Hepatocyte (in vitro differentiated cells): Measurements from ENCODE around the gene ITGA8. TPM values are rescaled to one million over a fixed set of nuclear protein-coding genes. Genes with fewer than 3 reads are reported as not detected.
"Not testable (repeated sequence)": the region's sequence is repeated elsewhere in the genome, so short reads cannot be mapped to it uniquely, and the experiment has no call there.

ENCODE experiments used
- DNase-seq: peaks from one replicate; pipeline ENCODE4 v3.0.0-alpha.2; 2016; ENCODE audit warnings: low spot score
- H2AFZ ChIP-seq: fragments of 200-600 bp; sonication (generic); 2 replicates; pipeline ENCODE4 v1.6.0; 2016; ENCODE audit warnings: antibody characterized with exemption, mild to moderate bottlenecking
- H3K27ac ChIP-seq: fragments of 200-600 bp; sonication (generic); 2 replicates; pipeline ENCODE4 v1.5.1; 2016; ENCODE audit warnings: mild to moderate bottlenecking
- H3K27me3 ChIP-seq: fragments of 200-600 bp; sonication (generic); 2 replicates; pipeline ENCODE4 v1.6.1; 2016
- H3K36me3 ChIP-seq: fragments of 200-600 bp; sonication (generic); replicated peaks from 2 replicates; pipeline ENCODE4 v1.5.1; 2016; ENCODE audit warnings: low read depth; ENCODE audit not compliant: insufficient read depth
- H3K4me1 ChIP-seq: fragments of 200-600 bp; sonication (generic); 2 replicates; pipeline ENCODE4 v1.5.1; 2016; ENCODE audit warnings: mild to moderate bottlenecking, moderate library complexity; ENCODE audit not compliant: insufficient read depth
- H3K4me2 ChIP-seq: fragments of 200-600 bp; sonication (generic); 2 replicates; pipeline ENCODE4 v1.6.0; 2016
- H3K4me3 ChIP-seq: fragments of 200-600 bp; sonication (generic); 2 replicates; pipeline ENCODE4 v1.5.1; 2016; ENCODE audit warnings: mild to moderate bottlenecking
- H3K79me2 ChIP-seq: fragments of 200-600 bp; sonication (generic); 2 replicates; pipeline ENCODE4 v1.6.0; 2017; ENCODE audit warnings: mild to moderate bottlenecking
- H3K9me2 ChIP-seq: fragments of 200-600 bp; sonication (generic); replicated peaks from 2 replicates; pipeline ENCODE4 v1.6.0; 2017; ENCODE audit warnings: mild to moderate bottlenecking; ENCODE audit not compliant: insufficient read depth
- H3K9me3 ChIP-seq: fragments of 200-600 bp; sonication (generic); 2 replicates; pipeline ENCODE4 v1.5.1; 2016; ENCODE audit warnings: low read depth, mild to moderate bottlenecking
- H4K20me1 ChIP-seq: fragments of 200-600 bp; sonication (generic); 2 replicates; pipeline ENCODE4 v1.6.0; 2016; ENCODE audit warnings: mild to moderate bottlenecking; ENCODE audit not compliant: insufficient read depth, poor library complexity, severe bottlenecking
- CTCF ChIP-seq: fragments of 200-600 bp; sonication (generic); IDR thresholded peaks from 2 replicates; pipeline ENCODE4 v1.5.1; 2016; ENCODE audit warnings: antibody characterized with exemption, mild to moderate bottlenecking; ENCODE audit not compliant: poor library complexity
- EZH2 ChIP-seq: fragments of 200-600 bp; sonication (generic); IDR thresholded peaks from 2 replicates; pipeline ENCODE4 v1.6.1; 2016; ENCODE audit warnings: antibody characterized with exemption, mild to moderate bottlenecking, borderline replicate concordance
- EZH2phosphoT487 ChIP-seq: fragments of 200-600 bp; sonication (generic); IDR thresholded peaks from one replicate; pipeline ENCODE4 v1.6.1; 2018; ENCODE audit warnings: antibody characterized with exemption, mild to moderate bottlenecking, low read depth, moderate library complexity; ENCODE audit not compliant: unreplicated experiment, severe bottlenecking
- WGBS: methylation state at CpG from one replicate; pipeline ENCODE4 v1.1.6; 2016; ENCODE audit warnings: low lambda C conversion rate; ENCODE audit errors: missing lambda C conversion rate; 5-methylcytosine and 5-hydroxymethylcytosine counted together
- polyA plus RNA-seq: library from polyadenylated mRNA; unstranded; fragments of >200 nt; fragmentation: Nextera tagmentation; extraction: Ambion mirVana; gene quantifications from 2 replicates; pipeline ENCODE4 v1.2.1, GENCODE V29; 2016
- total RNA-seq: library from RNA; depleted of rRNA; stranded (reverse); fragments of >200 nt; gene quantifications from 2 replicates; pipeline ENCODE4 v1.2.3, GENCODE V29; 2014

ITGA8 gene
- total and polyA plus RNA-seq, 2 experiments from 2014 or later = 2.9 to 16.8 TPM

GRCh38 chr10:15540727-15541126, 179.0 kb downstream of the ITGA8 start:
- no peak overlapping the region for H3K4me3 ChIP-seq
- no peak overlapping the region for H3K4me2 ChIP-seq
- no peaks in the 10 kb centered on the region for H4K20me1 ChIP-seq
- no peaks in the 10 kb centered on the region for H3K27me3 ChIP-seq
- no peaks in the 10 kb centered on the region for H3K9me3 ChIP-seq
- no peak overlapping the region for H3K27ac ChIP-seq
- H3K9me2 ChIP-seq = no peaks in the 10 kb centered on the region
- WGBS = 78% methylated on average over 2 of the region's 2 CpGs
- no peak overlapping the region for H2AFZ ChIP-seq
- no peaks in the 10 kb centered on the region for H3K36me3 ChIP-seq
- TF ChIP-seq CTCF = no peak
- TF ChIP-seq EZH2phosphoT487 = no peak
- no peak for TF ChIP-seq EZH2
- no peaks in the 10 kb centered on the region for H3K4me1 ChIP-seq
- no peaks in the 10 kb centered on the region for H3K79me2 ChIP-seq
- DNase-seq = no peak

GRCh38 chr10:15539262-15539661, 180.5 kb downstream of the ITGA8 start:
- no peak for DNase-seq
- H3K79me2 ChIP-seq = no peaks in the 10 kb centered on the region
- H3K4me3 ChIP-seq = no peak overlapping the region
- no peak overlapping the region for H3K4me2 ChIP-seq
- H3K4me1 ChIP-seq = no peaks in the 10 kb centered on the region
- no peak overlapping the region for H3K27ac ChIP-seq
- H4K20me1 ChIP-seq = no peaks in the 10 kb centered on the region
- no peaks in the 10 kb centered on the region for H3K9me2 ChIP-seq
- 95% methylated on average over 1 of the region's 1 CpG for WGBS
- H3K36me3 ChIP-seq = no peaks in the 10 kb centered on the region
- no peaks in the 10 kb centered on the region for H3K27me3 ChIP-seq
- H2AFZ ChIP-seq = no peak overlapping the region
- H3K9me3 ChIP-seq = no peaks in the 10 kb centered on the region
- TF ChIP-seq EZH2 = no peak
- TF ChIP-seq CTCF = no peak
- no peak for TF ChIP-seq EZH2phosphoT487

GRCh38 chr10:15534928-15535538, 184.7 kb downstream of the ITGA8 start:
- not testable (repeated sequence) for H3K27ac ChIP-seq
- WGBS = 98% methylated on average over 16 of the region's 31 CpGs

GRCh38 chr10:15531927-15532722, 187.6 kb downstream of the ITGA8 start:
- no peaks in the 10 kb centered on the region for H3K79me2 ChIP-seq
- H3K4me1 ChIP-seq = no peaks in the 10 kb centered on the region
- 90% methylated on average over 12 of the region's 13 CpGs for WGBS
- H3K4me2 ChIP-seq = no peak overlapping the region
- no peak overlapping the region for H2AFZ ChIP-seq
- TF ChIP-seq EZH2 = no peak
- no peak for TF ChIP-seq EZH2phosphoT487
- TF ChIP-seq CTCF = no peak
- no peaks in the 10 kb centered on the region for H3K9me3 ChIP-seq
- no peak overlapping the region for H3K4me3 ChIP-seq
- DNase-seq = no peak
- H3K27me3 ChIP-seq = no peaks in the 10 kb centered on the region
- H3K36me3 ChIP-seq = no peaks in the 10 kb centered on the region
- H3K9me2 ChIP-seq = no peaks in the 10 kb centered on the region
- peak overlapping the region; percentile 31 for H3K27ac ChIP-seq
- no peaks in the 10 kb centered on the region for H4K20me1 ChIP-seq

More at GRCh38 chr10:15534928-15535538, 184.7 kb downstream of the ITGA8 start:
- H3K9me3 ChIP-seq, H3K4me1 ChIP-seq, H2AFZ ChIP-seq, H3K4me3 ChIP-seq, H3K27me3 ChIP-seq, H4K20me1 ChIP-seq, DNase-seq, H3K9me2 ChIP-seq, H3K36me3 ChIP-seq, H3K79me2 ChIP-seq, H3K4me2 ChIP-seq: not testable (repeated sequence)
